Inflammatory macrophage treated with lipopolysaccharide for 1 hour (primary cell): ENCODE data around the gene DOHH.
"Not testable (repeated sequence)": the region's sequence is repeated elsewhere in the genome, so short reads cannot be mapped to it uniquely, and the experiment has no call there.

Experiments used
- DNase-seq, 2 donors: peaks; one replicate each; pipeline ENCODE4 v3.0.0-alpha.2; 2020 to 2022

The DOHH gene

GRCh38 chr19:3534375-3535234 lies 34.1 kb upstream of the DOHH start:
- no peak for DNase-seq

- DNase-seq: no peak
Observed at GRCh38 chr19:3533563-3534216, 33.2 kb upstream of the DOHH start.

GRCh38 chr19:3533033-3533432 lies 32.6 kb upstream of the DOHH start:
- no peak for DNase-seq

- DNase-seq: no peak
Observed at GRCh38 chr19:3532154-3532786, 31.8 kb upstream of the DOHH start.

- DNase-seq: no peak
Observed at GRCh38 chr19:3531716-3532115, 31.2 kb upstream of the DOHH start.

GRCh38 chr19:3530389-3530788 lies 29.9 kb upstream of the DOHH start:
- DNase-seq: no peak

GRCh38 chr19:3529299-3529698 lies 28.8 kb upstream of the DOHH start:
- not testable (repeated sequence) for DNase-seq

GRCh38 chr19:3528539-3529211 lies 28.2 kb upstream of the DOHH start:
- no peak for DNase-seq

GRCh38 chr19:3528080-3528479 lies 27.6 kb upstream of the DOHH start:
- no peak for DNase-seq

GRCh38 chr19:3527238-3527910 lies 26.9 kb upstream of the DOHH start:
- no peak for DNase-seq

GRCh38 chr19:3526507-3527237 lies 26.2 kb upstream of the DOHH start:
- no peak for DNase-seq

GRCh38 chr19:3524904-3525451 lies 24.5 kb upstream of the DOHH start:
- no peak for DNase-seq

GRCh38 chr19:3524078-3524842 lies 23.8 kb upstream of the DOHH start:
- DNase-seq: no peak

GRCh38 chr19:3523361-3524077 lies 23.0 kb upstream of the DOHH start:
- DNase-seq: no peak

GRCh38 chr19:3522421-3523360 lies 22.2 kb upstream of the DOHH start:
- DNase-seq: no peak

GRCh38 chr19:3521104-3521445 lies 20.6 kb upstream of the DOHH start:
- DNase-seq: no peak

GRCh38 chr19:3520166-3521103 lies 20.0 kb upstream of the DOHH start:
- DNase-seq: no peak

- DNase-seq: no peak
Observed at GRCh38 chr19:3519126-3519525, 18.7 kb upstream of the DOHH start.
